Esophagus muscularis mucosa (tissue), 4 donors: ENCODE results near the gene ADAMTS6. TPM values are rescaled to one million over a fixed set of nuclear protein-coding genes. Genes with fewer than 3 reads are reported as not detected.

Source experiments
- DNase-seq: peaks from one replicate; pipeline ENCODE4 v3.0.0-alpha.2; 2017; ENCODE audit errors: extremely low spot score
- H3K27ac ChIP-seq, 4 donors: fragments of 200-600 bp; sonication (generic); replicated peaks in 1 of 4; 1 replicate in 3 of 4; 2 replicates in 1 of 4; pipeline ENCODE4 v1.5.1; 2016 to 2019; ENCODE audit warnings: mild to moderate bottlenecking in 1 of 4
- H3K27me3 ChIP-seq, 4 donors: fragments of 200-600 bp; sonication (generic); one replicate each; pipeline versions ENCODE4 v1.5.1 to v1.6.0; 2016 to 2019
- H3K36me3 ChIP-seq, 4 donors: fragments of 200-600 bp; sonication (generic); one replicate each; pipeline ENCODE4 v1.5.1; 2016 to 2019
- H3K4me1 ChIP-seq, 4 donors: fragments of 200-600 bp; sonication (generic); one replicate each; pipeline ENCODE4 v1.5.1; 2016 to 2019
- H3K4me3 ChIP-seq, 4 donors: fragments of 200-600 bp; sonication (generic); 1 replicate in 2 of 4; 2 replicates in 2 of 4; pipeline ENCODE4 v1.5.1; 2016 to 2019; ENCODE audit warnings: mild to moderate bottlenecking in 4 of 4, moderate library complexity in 1 of 4
- H3K9me3 ChIP-seq, 4 donors: fragments of 200-600 bp; sonication (generic); 1 replicate in 3 of 4; 2 replicates in 1 of 4; pipeline ENCODE4 v1.5.1; 2016 to 2019
- EP300 ChIP-seq: sonication (generic); formaldehyde crosslinking; IDR thresholded peaks from one replicate; pipeline ENCODE4 v1.6.1; 2017; ENCODE audit warnings: antibody characterized with exemption
- POLR2A ChIP-seq: fragments of 450-650 bp; IDR thresholded peaks from one replicate; pipeline ENCODE4 v1.6.1; 2017; ENCODE audit warnings: antibody characterized with exemption, moderate library complexity, mild to moderate bottlenecking, low read depth
- POLR2AphosphoS5 ChIP-seq, 2 donors: sonication (generic); formaldehyde crosslinking; IDR thresholded peaks; one replicate each; pipeline ENCODE4 v1.6.1; 2017; ENCODE audit warnings: antibody characterized with exemption in 2 of 2
- WGBS: methylation state at CpG from one replicate; pipeline ENCODE4 v1.1.5; 2018; 5-methylcytosine and 5-hydroxymethylcytosine counted together
- intact Hi-C: fragments of 100-400 bp; cut with DNase I; formaldehyde crosslinking; loops from one replicate; pipeline ENCODE4 v1.15.1; 2023
- total RNA-seq, 4 donors: library from RNA; depleted of rRNA; stranded (reverse); fragments of >200 nt; gene quantifications; one replicate each; pipeline versions ENCODE4 v1.1.0 to v1.2.1, GENCODE V29; 2016
- TF ChIP-seq, protein P1 (sequence below), 3 experiments: fragments of 200-600 bp in 2 of 3; fragments of 450-650 bp in 1 of 3; sonication (generic) in 2 of 3; IDR thresholded peaks; one replicate each; pipeline ENCODE4 v1.5.1; 2017 to 2019; ENCODE audit warnings: antibody characterized with exemption in 3 of 3, mild to moderate bottlenecking in 2 of 3, moderate library complexity in 1 of 3

ADAMTS6 gene, protein sequence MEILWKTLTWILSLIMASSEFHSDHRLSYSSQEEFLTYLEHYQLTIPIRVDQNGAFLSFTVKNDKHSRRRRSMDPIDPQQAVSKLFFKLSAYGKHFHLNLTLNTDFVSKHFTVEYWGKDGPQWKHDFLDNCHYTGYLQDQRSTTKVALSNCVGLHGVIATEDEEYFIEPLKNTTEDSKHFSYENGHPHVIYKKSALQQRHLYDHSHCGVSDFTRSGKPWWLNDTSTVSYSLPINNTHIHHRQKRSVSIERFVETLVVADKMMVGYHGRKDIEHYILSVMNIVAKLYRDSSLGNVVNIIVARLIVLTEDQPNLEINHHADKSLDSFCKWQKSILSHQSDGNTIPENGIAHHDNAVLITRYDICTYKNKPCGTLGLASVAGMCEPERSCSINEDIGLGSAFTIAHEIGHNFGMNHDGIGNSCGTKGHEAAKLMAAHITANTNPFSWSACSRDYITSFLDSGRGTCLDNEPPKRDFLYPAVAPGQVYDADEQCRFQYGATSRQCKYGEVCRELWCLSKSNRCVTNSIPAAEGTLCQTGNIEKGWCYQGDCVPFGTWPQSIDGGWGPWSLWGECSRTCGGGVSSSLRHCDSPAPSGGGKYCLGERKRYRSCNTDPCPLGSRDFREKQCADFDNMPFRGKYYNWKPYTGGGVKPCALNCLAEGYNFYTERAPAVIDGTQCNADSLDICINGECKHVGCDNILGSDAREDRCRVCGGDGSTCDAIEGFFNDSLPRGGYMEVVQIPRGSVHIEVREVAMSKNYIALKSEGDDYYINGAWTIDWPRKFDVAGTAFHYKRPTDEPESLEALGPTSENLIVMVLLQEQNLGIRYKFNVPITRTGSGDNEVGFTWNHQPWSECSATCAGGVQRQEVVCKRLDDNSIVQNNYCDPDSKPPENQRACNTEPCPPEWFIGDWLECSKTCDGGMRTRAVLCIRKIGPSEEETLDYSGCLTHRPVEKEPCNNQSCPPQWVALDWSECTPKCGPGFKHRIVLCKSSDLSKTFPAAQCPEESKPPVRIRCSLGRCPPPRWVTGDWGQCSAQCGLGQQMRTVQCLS (N-terminal part only)
- 1 to 10 TPM; 1.4 to 4.2 (median 2.7) TPM for total RNA-seq

DNA sequence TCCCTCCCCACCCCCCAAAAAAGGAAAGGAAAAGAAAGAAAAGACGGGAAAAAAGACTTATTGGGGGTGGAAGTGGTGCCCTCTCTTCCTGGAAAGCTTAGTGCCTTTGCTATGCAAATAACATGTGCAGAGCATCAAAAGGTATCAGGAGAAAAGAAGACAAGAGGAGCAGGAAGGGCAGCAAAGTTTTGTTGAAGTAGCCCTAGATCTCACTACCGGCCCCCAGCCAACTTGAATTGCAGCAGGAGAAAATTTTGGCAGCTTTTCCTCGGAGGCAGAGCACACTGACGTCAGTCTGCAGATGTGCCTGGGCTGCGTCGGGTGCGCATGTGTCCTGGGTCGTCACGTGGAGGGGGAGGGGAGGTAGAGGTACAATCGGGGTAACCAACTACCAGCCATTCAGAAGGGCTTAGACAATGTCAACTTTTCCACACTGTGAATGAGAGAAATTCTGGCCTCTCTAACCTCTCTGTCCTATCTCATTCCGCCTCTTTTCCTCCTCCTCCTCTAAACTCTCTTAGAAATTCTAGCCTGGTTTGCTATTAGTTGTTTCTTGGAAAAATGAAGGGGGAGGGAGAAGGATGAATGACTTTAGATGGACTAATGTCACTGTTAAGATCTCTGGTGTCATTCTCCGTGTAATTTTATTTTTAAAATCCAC lies at the start of gene ADAMTS6:
Gene ADAMTS6 (minus strand): TSS at position 286 of the 661 bp plus-strand sequence. CDS start 8,247 bp downstream, outside the sequence.
- H3K27me3 ChIP-seq, result no peaks in the 10 kb centered on the region
- WGBS, result 0% methylated on average over 12 of the region's 12 CpGs

DNA sequence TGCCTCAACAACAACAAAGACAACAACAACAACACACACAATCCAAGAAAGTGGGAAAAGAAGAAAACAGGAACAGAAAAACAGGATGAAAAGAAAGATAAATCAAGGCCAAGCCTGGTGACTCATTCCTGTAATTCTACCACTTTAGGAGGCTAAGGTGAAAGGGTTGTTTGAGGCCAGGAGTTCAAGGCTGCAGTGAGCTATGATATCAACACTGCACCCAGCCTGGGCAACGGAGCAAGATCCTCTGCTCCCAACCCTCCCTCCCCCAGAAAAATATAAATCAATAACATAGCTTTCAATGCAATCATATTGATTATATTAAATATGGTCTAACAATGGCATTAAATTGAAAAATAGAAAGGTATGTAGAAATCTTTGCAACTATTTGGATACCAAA lies 49.2 kb upstream of the ADAMTS6 start:
- TF ChIP-seq, protein P1, sequence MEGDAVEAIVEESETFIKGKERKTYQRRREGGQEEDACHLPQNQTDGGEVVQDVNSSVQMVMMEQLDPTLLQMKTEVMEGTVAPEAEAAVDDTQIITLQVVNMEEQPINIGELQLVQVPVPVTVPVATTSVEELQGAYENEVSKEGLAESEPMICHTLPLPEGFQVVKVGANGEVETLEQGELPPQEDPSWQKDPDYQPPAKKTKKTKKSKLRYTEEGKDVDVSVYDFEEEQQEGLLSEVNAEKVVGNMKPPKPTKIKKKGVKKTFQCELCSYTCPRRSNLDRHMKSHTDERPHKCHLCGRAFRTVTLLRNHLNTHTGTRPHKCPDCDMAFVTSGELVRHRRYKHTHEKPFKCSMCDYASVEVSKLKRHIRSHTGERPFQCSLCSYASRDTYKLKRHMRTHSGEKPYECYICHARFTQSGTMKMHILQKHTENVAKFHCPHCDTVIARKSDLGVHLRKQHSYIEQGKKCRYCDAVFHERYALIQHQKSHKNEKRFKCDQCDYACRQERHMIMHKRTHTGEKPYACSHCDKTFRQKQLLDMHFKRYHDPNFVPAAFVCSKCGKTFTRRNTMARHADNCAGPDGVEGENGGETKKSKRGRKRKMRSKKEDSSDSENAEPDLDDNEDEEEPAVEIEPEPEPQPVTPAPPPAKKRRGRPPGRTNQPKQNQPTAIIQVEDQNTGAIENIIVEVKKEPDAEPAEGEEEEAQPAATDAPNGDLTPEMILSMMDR (IDR thresholded peaks at IDR 0.05), result no peak

More for the DNA sequence above, at the start of gene ADAMTS6:
- TF ChIP-seq POLR2A (no peak), POLR2AphosphoS5 (IDR thresholded peaks at IDR 0.05) (peak; percentile 90 to 96)
- Histone ChIP-seq H3K9me3 (no peaks in the 10 kb centered on the region), H3K4me1 (peaks cover 10 to 35% (median 26%) of the 10 kb centered on the region in 4 donors), H3K4me3 (peak within 1 kb of the TSS; percentile 53 to 73 (median 66)), H3K27ac (peak within 1 kb of the TSS; percentile 90 to 96 (median 92)), H3K36me3 (no peaks in the 10 kb centered on the region)
- intact Hi-C loops, result loop anchor here (2.0 to 10.0 kb wide), 5 partner anchors 267 to 669 kb away; no protein-coding TSS in a partner anchor
- peak; percentile 94 for DNase-seq

DNA sequence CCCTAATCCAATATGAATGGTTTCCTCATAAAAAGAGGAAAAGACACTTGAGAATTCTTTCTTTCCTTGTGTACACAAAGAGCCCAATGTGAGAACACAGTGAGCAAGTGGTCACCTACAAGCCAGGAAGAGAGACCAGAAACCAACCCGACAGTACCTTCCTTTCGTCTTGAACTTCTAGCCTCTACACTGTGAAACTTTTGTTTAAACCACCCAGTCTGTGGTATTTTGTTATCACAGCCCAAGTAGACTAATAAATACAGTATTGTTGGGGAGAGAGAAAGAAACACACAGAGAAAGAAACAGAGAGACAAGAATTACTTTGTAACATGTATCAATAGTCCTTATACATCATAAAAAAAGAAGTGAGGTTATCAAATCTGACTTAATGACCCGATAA lies 44.0 kb upstream of the ADAMTS6 start:
- no peak for TF ChIP-seq EP300
- no peak for TF ChIP-seq POLR2A
- TF ChIP-seq, protein P1 (IDR thresholded peaks at IDR 0.05), result no peak
- TF ChIP-seq POLR2AphosphoS5 (IDR thresholded peaks at IDR 0.05), result no peak
- H3K36me3 ChIP-seq, result no peaks in the 10 kb centered on the region
- no peak overlapping the region for H3K4me3 ChIP-seq
- no peak overlapping the region for H3K27ac ChIP-seq
- H3K9me3 ChIP-seq, result no peaks in the 10 kb centered on the region
- no peaks in the 10 kb centered on the region for H3K4me1 ChIP-seq
- DNase-seq, result no peak
- no peaks in the 10 kb centered on the region for H3K27me3 ChIP-seq
- WGBS, result 88% methylated on average over 3 of the region's 3 CpGs
- intact Hi-C loops, result no loop called here

More for the DNA sequence above, 49.2 kb upstream of the ADAMTS6 start:
- Histone ChIP-seq H3K36me3 (no peaks in the 10 kb centered on the region), H3K4me1 (no peaks in the 10 kb centered on the region), H3K27me3 (no peaks in the 10 kb centered on the region), H3K4me3 (no peak overlapping the region), H3K9me3 (no peaks in the 10 kb centered on the region), H3K27ac (no peak overlapping the region)
- intact Hi-C loops, result no loop called here
- DNase-seq, result no peak
- 96% methylated on average over 1 of the region's 1 CpG for WGBS

DNA sequence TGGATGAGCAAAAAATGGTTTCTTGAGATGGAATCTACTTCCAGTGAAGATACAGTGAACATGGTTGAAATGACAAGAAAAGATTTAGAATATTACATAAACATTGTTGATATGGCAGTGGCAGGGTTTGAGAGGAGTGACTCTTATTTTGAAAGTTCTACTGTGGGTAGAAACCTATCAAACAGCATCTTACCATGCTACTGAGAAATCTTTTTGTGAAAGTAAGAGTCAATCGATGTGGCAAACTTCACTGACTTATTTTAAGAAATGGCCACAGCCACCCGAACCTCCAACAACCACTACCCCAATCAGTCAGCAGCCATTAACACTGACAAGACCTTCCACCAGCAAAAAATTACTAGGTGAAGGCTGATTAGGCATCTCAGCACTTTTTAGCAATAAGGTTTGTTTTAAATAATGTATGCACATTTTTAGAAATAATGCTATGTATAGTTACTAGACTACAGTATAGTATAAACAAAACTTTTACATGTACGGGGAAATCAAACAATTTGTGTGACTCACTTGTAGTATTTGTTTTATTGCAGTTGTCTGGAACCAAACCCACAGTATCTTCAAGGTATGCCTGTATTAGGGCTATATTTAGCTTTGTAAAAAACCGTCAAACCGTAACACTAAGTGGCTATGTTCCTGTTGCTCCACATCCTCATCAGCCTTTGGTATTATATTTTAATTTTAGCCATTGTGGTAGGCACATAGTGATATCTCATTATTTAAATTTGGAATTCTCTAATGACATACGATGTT lies 30.6 kb upstream of the ADAMTS6 start:
- Histone ChIP-seq H3K36me3 (no peaks in the 10 kb centered on the region), H3K4me1 (no peaks in the 10 kb centered on the region), H3K27ac (no peak overlapping the region), H3K27me3 (no peaks in the 10 kb centered on the region), H3K4me3 (no peak overlapping the region), H3K9me3 (no peaks in the 10 kb centered on the region)
- no peak for DNase-seq
- intact Hi-C loops, result no loop called here
- TF ChIP-seq, protein P1 (IDR thresholded peaks at IDR 0.05), result no peak
- TF ChIP-seq EP300, result no peak
- no peak for TF ChIP-seq POLR2A
- no peak for TF ChIP-seq POLR2AphosphoS5 (IDR thresholded peaks at IDR 0.05)
- 80% methylated on average over 6 of the region's 6 CpGs for WGBS
